Esophagus (tissue), 2 donors: ENCODE measurements around the gene GNAL. TPM values are rescaled to one million over a fixed set of nuclear protein-coding genes. Genes with fewer than 3 reads are reported as not detected.
A peak's percentile ranks its signal among the peaks of the same experiment; 100 is the strongest.
"Not testable (repeated sequence)": the region's sequence is repeated elsewhere in the genome, so short reads cannot be mapped to it uniquely, and the experiment has no call there.

Experiments used
- H3K27ac ChIP-seq, 2 donors: one replicate each; pipeline ENCODE4 v1.5.1; 2013; ENCODE audit warnings: low read depth in 2 of 2, mild to moderate bottlenecking in 2 of 2, inconsistent platforms in 1 of 2, low read length in 1 of 2, moderate library complexity in 1 of 2
- H3K27me3 ChIP-seq, 2 donors: one replicate each; pipeline ENCODE4 v1.6.1; 2013; ENCODE audit warnings: low read length in 2 of 2, control low read depth in 1 of 2, mild to moderate bottlenecking in 1 of 2; ENCODE audit not compliant: insufficient read depth in 2 of 2, control insufficient read depth in 1 of 2
- H3K36me3 ChIP-seq, 2 donors: one replicate each; pipeline ENCODE4 v1.6.1; 2013; ENCODE audit warnings: low read length in 1 of 2; ENCODE audit not compliant: control insufficient read depth in 2 of 2, insufficient read depth in 2 of 2
- H3K4me1 ChIP-seq, 2 donors: one replicate each; pipeline ENCODE4 v1.6.1; 2013; ENCODE audit warnings: low read length in 1 of 2; ENCODE audit not compliant: control insufficient read depth in 2 of 2, insufficient read depth in 2 of 2
- H3K4me3 ChIP-seq, 2 donors: one replicate each; pipeline ENCODE4 v1.5.1; 2013; ENCODE audit warnings: low read length in 2 of 2, mild to moderate bottlenecking in 2 of 2, low read depth in 1 of 2, moderate library complexity in 1 of 2
- H3K9me3 ChIP-seq, 2 donors: one replicate each; pipeline ENCODE4 v1.6.1; 2013; ENCODE audit warnings: mild to moderate bottlenecking in 2 of 2, low read depth in 1 of 2, low read length in 1 of 2, moderate library complexity in 1 of 2; ENCODE audit not compliant: control insufficient read depth in 2 of 2, insufficient read depth in 1 of 2
- WGBS, 2 donors: extraction: QIAGEN DNeasy Blood & Tissue Kit; methylation state at CpG; one replicate each; pipeline ENCODE4 v1.1.7; 2013; 5-methylcytosine and 5-hydroxymethylcytosine counted together
- polyA plus RNA-seq, 2 donors: library from polyadenylated mRNA; stranded (reverse); fragments of 200-250 nt; gene quantifications; one replicate each; pipeline ENCODE4 v1.2.3, GENCODE V29; 2013
- donor health status: healthy with polysubstance abuse.
- donor health status: Bipolar disorder and iron deficiency.

Gene GNAL
- polyA plus RNA-seq, 2 donors = 1.6 to 2.1 TPM

- H3K27ac ChIP-seq = no peak overlapping the region
- 78 to 79% methylated on average over 10 of the region's 10 CpGs for WGBS, 2 donors
- H3K9me3 ChIP-seq = no peaks in the 10 kb centered on the region
- H3K36me3 ChIP-seq = no peaks in the 10 kb centered on the region
- no peaks in the 10 kb centered on the region for H3K27me3 ChIP-seq
- H3K4me1 ChIP-seq = peaks cover 0 to 2% of the 10 kb centered on the region in 2 donors
- no peak overlapping the region for H3K4me3 ChIP-seq
These were observed 12.7 kb upstream of the GNAL start for GRCh38 chr18:11676386-11676785.

GRCh38 chr18:11676867-11677266, 12.2 kb upstream of the GNAL start:
- Histone ChIP-seq H3K4me1 (peaks cover 0 to 2% of the 10 kb centered on the region in 2 donors), H3K36me3 (no peaks in the 10 kb centered on the region), H3K27ac (no peak overlapping the region), H3K27me3 (no peaks in the 10 kb centered on the region), H3K9me3 (no peaks in the 10 kb centered on the region), H3K4me3 (no peak overlapping the region)
- WGBS, 2 donors = 77 to 79% methylated on average over 6 of the region's 6 CpGs

- Histone ChIP-seq H3K9me3 (no peaks in the 10 kb centered on the region), H3K27ac (no peak overlapping the region), H3K36me3 (no peaks in the 10 kb centered on the region), H3K4me3 (no peak overlapping the region), H3K4me1 (peaks cover 0 to 2% of the 10 kb centered on the region in 2 donors), H3K27me3 (no peaks in the 10 kb centered on the region)
- 73 to 84% methylated on average over 3 of the region's 3 CpGs for WGBS, 2 donors
These were observed 10.9 kb upstream of the GNAL start for GRCh38 chr18:11678211-11678610.

GRCh38 chr18:11689669-11690565, 853 bp downstream of the GNAL start:
- 1% methylated on average over 62 to 72 of the region's 72 CpGs for WGBS, 2 donors
- H3K4me3 ChIP-seq = peak overlapping the region; percentile 62 to 74
- H3K36me3 ChIP-seq = no peaks in the 10 kb centered on the region
- H3K9me3 ChIP-seq = no peaks in the 10 kb centered on the region
- H3K27ac ChIP-seq = peak overlapping the region; percentile 53 to 78
- no peaks in the 10 kb centered on the region for H3K27me3 ChIP-seq
- no peaks in the 10 kb centered on the region for H3K4me1 ChIP-seq

- WGBS, 2 donors = 74 to 75% methylated on average over 2 of the region's 5 CpGs
- not testable (repeated sequence) for H3K9me3 ChIP-seq, H3K4me3 ChIP-seq, H3K4me1 ChIP-seq, H3K27me3 ChIP-seq, H3K36me3 ChIP-seq, H3K27ac ChIP-seq
These were observed 1.6 kb downstream of the GNAL start for GRCh38 chr18:11690660-11691059.

GRCh38 chr18:11695736-11696135, 6.7 kb downstream of the GNAL start:
- no peaks in the 10 kb centered on the region for H3K4me1 ChIP-seq
- no peaks in the 10 kb centered on the region for H3K9me3 ChIP-seq
- H3K4me3 ChIP-seq = no peak overlapping the region
- H3K27me3 ChIP-seq = no peaks in the 10 kb centered on the region
- no peaks in the 10 kb centered on the region for H3K36me3 ChIP-seq
- WGBS, 2 donors = 52 to 70% methylated on average over 2 of the region's 2 CpGs
- H3K27ac ChIP-seq = no peak overlapping the region

GRCh38 chr18:11696451-11696850, 7.4 kb downstream of the GNAL start:
- no peak overlapping the region for H3K4me3 ChIP-seq
- no peaks in the 10 kb centered on the region for H3K9me3 ChIP-seq
- H3K4me1 ChIP-seq = no peaks in the 10 kb centered on the region
- no peaks in the 10 kb centered on the region for H3K36me3 ChIP-seq
- H3K27me3 ChIP-seq = no peaks in the 10 kb centered on the region
- WGBS, 2 donors = 45 to 55% methylated on average over 7 of the region's 7 CpGs
- no peak overlapping the region for H3K27ac ChIP-seq

- no peak overlapping the region for H3K4me3 ChIP-seq
- H3K27me3 ChIP-seq = no peaks in the 10 kb centered on the region
- 90 to 94% methylated on average over 6 of the region's 6 CpGs for WGBS, 2 donors
- no peak overlapping the region for H3K27ac ChIP-seq
- H3K9me3 ChIP-seq = no peaks in the 10 kb centered on the region
- H3K4me1 ChIP-seq = no peaks in the 10 kb centered on the region
- no peaks in the 10 kb centered on the region for H3K36me3 ChIP-seq
These were observed 11.8 kb downstream of the GNAL start for GRCh38 chr18:11700876-11701275.

GRCh38 chr18:11710578-11710977, 21.5 kb downstream of the GNAL start:
- WGBS, 2 donors = 90 to 93% methylated on average over 4 of the region's 4 CpGs
- Histone ChIP-seq H3K4me1 (no peaks in the 10 kb centered on the region), H3K27ac (no peak overlapping the region), H3K4me3 (no peak overlapping the region), H3K36me3 (no peaks in the 10 kb centered on the region), H3K27me3 (no peaks in the 10 kb centered on the region), H3K9me3 (no peaks in the 10 kb centered on the region)

- H3K27me3 ChIP-seq = no peaks in the 10 kb centered on the region
- 79 to 80% methylated on average over 6 of the region's 6 CpGs for WGBS, 2 donors
- H3K9me3 ChIP-seq = no peaks in the 10 kb centered on the region
- H3K27ac ChIP-seq = no peak overlapping the region
- H3K4me1 ChIP-seq = no peaks in the 10 kb centered on the region
- no peaks in the 10 kb centered on the region for H3K36me3 ChIP-seq
- H3K4me3 ChIP-seq = no peak overlapping the region
These were observed 24.7 kb downstream of the GNAL start for GRCh38 chr18:11713756-11714155.
